DOHH2 (cell line): ENCODE data around the gene BFSP1.

ENCODE experiments used
- EZH2phosphoT487 ChIP-seq: fragments of 200-600 bp; sonication (generic); IDR thresholded peaks from 2 replicates; pipeline ENCODE4 v1.6.1; 2017; ENCODE audit warnings: borderline replicate concordance, mild to moderate bottlenecking, antibody characterized with exemption, low read length, moderate library complexity, mixed read lengths
- TF ChIP-seq, protein P1 (sequence below): fragments of 200-600 bp; sonication (generic); IDR thresholded peaks from one replicate; pipeline ENCODE4 v1.5.1; 2014; ENCODE audit warnings: antibody characterized with exemption, mild to moderate bottlenecking, low read depth, low read length; ENCODE audit not compliant: poor library complexity, severe bottlenecking

DNA sequence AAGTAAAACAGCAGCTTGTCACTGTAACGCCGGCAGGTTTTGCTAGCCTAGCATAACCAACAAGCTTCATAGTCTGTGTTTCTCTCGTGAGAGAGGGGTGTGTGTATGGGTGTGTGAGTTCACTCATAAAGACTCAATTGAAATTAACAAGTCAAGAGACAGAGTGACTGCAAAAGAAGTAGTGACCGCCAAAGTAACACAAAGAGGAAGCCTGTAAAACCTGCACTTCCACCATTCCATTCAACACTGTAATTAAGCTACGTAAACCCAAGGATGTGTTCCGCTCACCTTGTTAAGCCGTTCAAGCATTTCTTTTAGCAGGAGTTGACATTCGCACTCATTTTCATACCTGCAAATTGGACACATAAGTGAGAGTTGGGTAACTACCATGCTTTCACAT lies 6.6 kb downstream of the BFSP1 start:
- TF ChIP-seq, protein P1, sequence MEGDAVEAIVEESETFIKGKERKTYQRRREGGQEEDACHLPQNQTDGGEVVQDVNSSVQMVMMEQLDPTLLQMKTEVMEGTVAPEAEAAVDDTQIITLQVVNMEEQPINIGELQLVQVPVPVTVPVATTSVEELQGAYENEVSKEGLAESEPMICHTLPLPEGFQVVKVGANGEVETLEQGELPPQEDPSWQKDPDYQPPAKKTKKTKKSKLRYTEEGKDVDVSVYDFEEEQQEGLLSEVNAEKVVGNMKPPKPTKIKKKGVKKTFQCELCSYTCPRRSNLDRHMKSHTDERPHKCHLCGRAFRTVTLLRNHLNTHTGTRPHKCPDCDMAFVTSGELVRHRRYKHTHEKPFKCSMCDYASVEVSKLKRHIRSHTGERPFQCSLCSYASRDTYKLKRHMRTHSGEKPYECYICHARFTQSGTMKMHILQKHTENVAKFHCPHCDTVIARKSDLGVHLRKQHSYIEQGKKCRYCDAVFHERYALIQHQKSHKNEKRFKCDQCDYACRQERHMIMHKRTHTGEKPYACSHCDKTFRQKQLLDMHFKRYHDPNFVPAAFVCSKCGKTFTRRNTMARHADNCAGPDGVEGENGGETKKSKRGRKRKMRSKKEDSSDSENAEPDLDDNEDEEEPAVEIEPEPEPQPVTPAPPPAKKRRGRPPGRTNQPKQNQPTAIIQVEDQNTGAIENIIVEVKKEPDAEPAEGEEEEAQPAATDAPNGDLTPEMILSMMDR = no peak
- no peak for TF ChIP-seq EZH2phosphoT487
